Measurements from ENCODE around the gene ZDHHC6. TPM values are rescaled to one million over a fixed set of nuclear protein-coding genes. Genes with fewer than 3 reads are reported as not detected.
A peak's percentile ranks its signal among the peaks of the same experiment; 100 is the strongest.

ZDHHC6 gene
- total RNA-seq, 1 experiment from 2014 or later, result 40.3 TPM

DNA sequence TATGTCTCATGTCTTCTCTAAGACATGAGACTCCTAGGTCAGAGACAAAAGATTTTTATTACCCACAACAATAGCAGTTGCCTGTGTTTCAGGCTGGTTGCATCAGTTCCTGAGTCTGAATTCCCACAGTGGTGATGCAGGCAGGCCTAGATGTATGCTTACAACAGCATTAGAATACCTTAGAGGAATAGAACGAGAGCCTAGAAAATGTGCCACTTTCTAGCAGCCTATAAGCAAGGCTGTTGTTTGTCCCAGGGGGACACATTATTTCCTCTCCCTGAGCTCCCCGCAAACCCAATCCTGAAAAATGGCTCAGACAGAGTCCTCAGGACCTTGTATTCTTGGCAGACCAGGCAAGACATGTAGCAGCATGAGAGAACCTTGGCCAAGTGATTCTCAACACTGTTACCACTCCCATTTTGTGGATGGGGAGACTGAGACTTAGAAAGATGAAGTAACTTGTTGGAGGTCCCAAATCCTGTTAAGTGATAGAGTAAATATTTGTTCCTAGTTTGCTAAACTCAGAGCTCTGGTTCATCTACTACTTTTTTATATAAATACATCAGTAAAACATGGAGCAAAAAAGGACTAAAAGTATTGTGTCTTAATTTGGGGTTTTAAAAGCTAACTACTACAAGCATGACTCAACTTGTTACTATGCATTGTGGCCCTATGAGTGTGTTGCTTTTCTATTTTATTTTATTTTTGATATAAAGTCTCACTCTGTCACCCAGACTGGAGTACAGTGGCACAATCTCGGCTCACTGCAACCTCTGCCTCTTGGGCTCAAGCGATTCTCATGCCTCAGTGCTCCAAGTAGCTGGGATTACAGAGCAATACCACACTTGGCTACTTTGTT, 14.5 kb upstream of the ZDHHC6 start:
- peaks cover 10% of the 10 kb centered on the region; the same call in 1 of the 2 replicates for H3K36me3 ChIP-seq (ENCODE audit: control insufficient read depth, insufficient read depth, low read length)
- in situ Hi-C loops (cut with HindIII; ENCODE audit: low pct_unique_long_range_greater_than_20kb, low sequenced_read_pairs) (no loop called here), intact Hi-C loops (cut with micrococcal nuclease; ENCODE audit: unreplicated experiment) (no loop called here)
- no peaks in the 10 kb centered on the region for H3K9me3 ChIP-seq (ENCODE audit: control insufficient read depth, insufficient read depth, low read depth, low read length)
- POLR2A ChIA-PET, result no interaction called here
- CTCF ChIA-PET, result no interaction called here
- no peak for ATAC-seq
- peak overlapping the region; percentile 70; the same call in 1 of the 2 replicates for H3K27ac ChIP-seq (ENCODE audit: low read length)
- no TSS peak for BruUV-seq (replicated peaks)
- TF ChIP-seq POLR2AphosphoS5 (IDR thresholded peaks at IDR 0.05; ENCODE audit: low read depth, low read length), result no peak
- TF ChIP-seq, protein P1, sequence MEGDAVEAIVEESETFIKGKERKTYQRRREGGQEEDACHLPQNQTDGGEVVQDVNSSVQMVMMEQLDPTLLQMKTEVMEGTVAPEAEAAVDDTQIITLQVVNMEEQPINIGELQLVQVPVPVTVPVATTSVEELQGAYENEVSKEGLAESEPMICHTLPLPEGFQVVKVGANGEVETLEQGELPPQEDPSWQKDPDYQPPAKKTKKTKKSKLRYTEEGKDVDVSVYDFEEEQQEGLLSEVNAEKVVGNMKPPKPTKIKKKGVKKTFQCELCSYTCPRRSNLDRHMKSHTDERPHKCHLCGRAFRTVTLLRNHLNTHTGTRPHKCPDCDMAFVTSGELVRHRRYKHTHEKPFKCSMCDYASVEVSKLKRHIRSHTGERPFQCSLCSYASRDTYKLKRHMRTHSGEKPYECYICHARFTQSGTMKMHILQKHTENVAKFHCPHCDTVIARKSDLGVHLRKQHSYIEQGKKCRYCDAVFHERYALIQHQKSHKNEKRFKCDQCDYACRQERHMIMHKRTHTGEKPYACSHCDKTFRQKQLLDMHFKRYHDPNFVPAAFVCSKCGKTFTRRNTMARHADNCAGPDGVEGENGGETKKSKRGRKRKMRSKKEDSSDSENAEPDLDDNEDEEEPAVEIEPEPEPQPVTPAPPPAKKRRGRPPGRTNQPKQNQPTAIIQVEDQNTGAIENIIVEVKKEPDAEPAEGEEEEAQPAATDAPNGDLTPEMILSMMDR (IDR thresholded peaks at IDR 0.05), result no peak
- 0 out of 2 replicates have a peak, but pooled peaks have one; percentile 20 for TF ChIP-seq TCF7L2 (IDR thresholded peaks at IDR 0.05; ENCODE audit: low read depth, low read length)
- DNase-seq (ENCODE audit: low read depth, low spot score), result peak; percentile 86
- no peaks in the 10 kb centered on the region for H3K27me3 ChIP-seq (ENCODE audit: control insufficient read depth, insufficient read depth, low read length)
- H3K4me1 ChIP-seq (ENCODE audit: control insufficient read depth, insufficient read depth, low read length), result no peaks in the 10 kb centered on the region
- H3K4me3 ChIP-seq (ENCODE audit: low read depth in 2 of 2, low read length in 2 of 2), result no peak overlapping the region

DNA sequence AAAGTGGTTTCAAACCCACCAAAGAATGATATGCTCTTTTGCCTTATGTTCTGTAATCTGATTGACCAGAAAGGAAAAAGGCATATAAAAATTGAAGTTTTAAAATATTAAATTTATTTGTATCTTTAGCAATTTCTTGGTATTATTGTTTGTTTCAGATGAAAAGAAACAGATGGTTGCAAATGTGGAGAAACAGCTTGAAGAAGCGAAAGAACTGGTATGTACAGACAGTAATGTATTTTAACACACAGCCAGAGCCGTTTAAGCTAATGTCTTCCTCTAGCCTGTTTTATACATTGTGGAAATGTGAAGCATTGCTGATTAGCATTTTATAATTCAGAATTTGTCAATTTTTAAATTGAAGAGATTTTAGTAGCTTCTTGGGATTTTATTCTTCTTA, 13.7 kb upstream of the ZDHHC6 start:
- intact Hi-C loops (cut with micrococcal nuclease; ENCODE audit: unreplicated experiment), result no loop called here
- H3K9me3 ChIP-seq (ENCODE audit: control insufficient read depth, insufficient read depth, low read depth, low read length), result no peaks in the 10 kb centered on the region
- ATAC-seq (no peak), DNase-seq (ENCODE audit: low read depth, low spot score) (no peak)
- H3K36me3 ChIP-seq (ENCODE audit: control insufficient read depth, insufficient read depth, low read length), result peaks cover 7% of the 10 kb centered on the region; the same call in 1 of the 2 replicates
- ChIA-PET CTCF (no interaction called here), POLR2A (no interaction called here)
- no peaks in the 10 kb centered on the region for H3K4me1 ChIP-seq (ENCODE audit: control insufficient read depth, insufficient read depth, low read length)
- no peaks in the 10 kb centered on the region for H3K27me3 ChIP-seq (ENCODE audit: control insufficient read depth, insufficient read depth, low read length)
- no TSS peak for BruUV-seq (replicated peaks)
- peak overlapping the region; percentile 70; the same call in 1 of the 2 replicates for H3K27ac ChIP-seq (ENCODE audit: low read length)
- in situ Hi-C loops (cut with HindIII; ENCODE audit: low pct_unique_long_range_greater_than_20kb, low sequenced_read_pairs), result no loop called here
- no peak overlapping the region for H3K4me3 ChIP-seq (ENCODE audit: low read depth in 2 of 2, low read length in 2 of 2)
- TF ChIP-seq TCF7L2 (IDR thresholded peaks at IDR 0.05; ENCODE audit: low read depth, low read length), result no peak
- TF ChIP-seq POLR2AphosphoS5 (IDR thresholded peaks at IDR 0.05; ENCODE audit: low read depth, low read length), result no peak
- TF ChIP-seq, protein P1 (IDR thresholded peaks at IDR 0.05), result no peak
- TF ChIP-seq, protein P2, sequence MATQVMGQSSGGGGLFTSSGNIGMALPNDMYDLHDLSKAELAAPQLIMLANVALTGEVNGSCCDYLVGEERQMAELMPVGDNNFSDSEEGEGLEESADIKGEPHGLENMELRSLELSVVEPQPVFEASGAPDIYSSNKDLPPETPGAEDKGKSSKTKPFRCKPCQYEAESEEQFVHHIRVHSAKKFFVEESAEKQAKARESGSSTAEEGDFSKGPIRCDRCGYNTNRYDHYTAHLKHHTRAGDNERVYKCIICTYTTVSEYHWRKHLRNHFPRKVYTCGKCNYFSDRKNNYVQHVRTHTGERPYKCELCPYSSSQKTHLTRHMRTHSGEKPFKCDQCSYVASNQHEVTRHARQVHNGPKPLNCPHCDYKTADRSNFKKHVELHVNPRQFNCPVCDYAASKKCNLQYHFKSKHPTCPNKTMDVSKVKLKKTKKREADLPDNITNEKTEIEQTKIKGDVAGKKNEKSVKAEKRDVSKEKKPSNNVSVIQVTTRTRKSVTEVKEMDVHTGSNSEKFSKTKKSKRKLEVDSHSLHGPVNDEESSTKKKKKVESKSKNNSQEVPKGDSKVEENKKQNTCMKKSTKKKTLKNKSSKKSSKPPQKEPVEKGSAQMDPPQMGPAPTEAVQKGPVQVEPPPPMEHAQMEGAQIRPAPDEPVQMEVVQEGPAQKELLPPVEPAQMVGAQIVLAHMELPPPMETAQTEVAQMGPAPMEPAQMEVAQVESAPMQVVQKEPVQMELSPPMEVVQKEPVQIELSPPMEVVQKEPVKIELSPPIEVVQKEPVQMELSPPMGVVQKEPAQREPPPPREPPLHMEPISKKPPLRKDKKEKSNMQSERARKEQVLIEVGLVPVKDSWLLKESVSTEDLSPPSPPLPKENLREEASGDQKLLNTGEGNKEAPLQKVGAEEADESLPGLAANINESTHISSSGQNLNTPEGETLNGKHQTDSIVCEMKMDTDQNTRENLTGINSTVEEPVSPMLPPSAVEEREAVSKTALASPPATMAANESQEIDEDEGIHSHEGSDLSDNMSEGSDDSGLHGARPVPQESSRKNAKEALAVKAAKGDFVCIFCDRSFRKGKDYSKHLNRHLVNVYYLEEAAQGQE (IDR thresholded peaks at IDR 0.05; ENCODE audit: insufficient read depth in 1 of 2, low read depth in 2 of 2, low read length in 1 of 2), result no peak
- TF ChIP-seq SIN3A (IDR thresholded peaks at IDR 0.05; ENCODE audit: borderline replicate concordance, insufficient read depth, low read depth, low read length), result no peak

Measured in Panc1 (cell line).